H1 (cell line): ENCODE data around the gene DLG1. TPM values are rescaled to one million over a fixed set of nuclear protein-coding genes. Genes with fewer than 3 reads are reported as not detected.

Experiments used
- ASH2L ChIP-seq: fragments of 200-600, 300-600 bp; sonication (generic); IDR thresholded peaks from one replicate; pipeline ENCODE4 v1.7.1; 2017; ENCODE audit warnings: low read length
- BACH1 ChIP-seq: IDR thresholded peaks from 2 replicates; pipeline ENCODE4 v1.6.1; 2012; ENCODE audit warnings: low read length, improper control_type of control experiment
- NANOG ChIP-seq: IDR thresholded peaks from 2 replicates; pipeline ENCODE4 v1.6.1; 2011; ENCODE audit warnings: low read length, low read depth, mild to moderate bottlenecking, inconsistent platforms; ENCODE audit not compliant: insufficient read depth, poor library complexity, severe bottlenecking
- RBBP5 ChIP-seq: IDR thresholded peaks from 2 replicates; pipeline ENCODE4 v1.7.1; 2012; ENCODE audit warnings: low read depth, mild to moderate bottlenecking, inconsistent platforms, low read length, moderate library complexity, borderline replicate concordance
- SIN3A ChIP-seq, 2 experiments: IDR thresholded peaks in 1 of 2; conservative IDR thresholded peaks in 1 of 2; 2 replicates each; pipeline ENCODE4 v1.6.1; 2011 to 2012; ENCODE audit warnings: low read length in 2 of 2, improper control_type of control experiment in 1 of 2, low read depth in 1 of 2, mild to moderate bottlenecking in 1 of 2
- SIRT6 ChIP-seq: IDR thresholded peaks from one replicate; pipeline ENCODE4 v1.7.1; 2012; ENCODE audit warnings: low read length, inconsistent platforms
- TAF1 ChIP-seq: IDR thresholded peaks from 2 replicates; pipeline ENCODE4 v1.6.1; 2011; ENCODE audit warnings: mild to moderate bottlenecking, low read depth, low read length
- polyA plus RNA-seq, 7 experiments: library from polyadenylated mRNA; depleted of rRNA in 3 of 7; stranded (reverse) in 5 of 7; unstranded in 2 of 7; fragments of >200 nt in 5 of 7; fragments of 200-250 nt in 2 of 7; gene quantifications; 1 replicate in 5 of 7; 2 replicates in 1 of 7; 4 replicates in 1 of 7; pipeline versions ENCODE4 v1.2.1 to v1.2.3, GENCODE V29; 2011 to 2013; ENCODE audit warnings: missing spikeins in 2 of 7, mixed read lengths in 2 of 7
- total RNA-seq: library from RNA; stranded (reverse); fragmentation: NEBNext Ultra II Directional; extraction: Animal tissue kit (Norgen Biotek cat#: 25700); gene quantifications from 2 replicates; pipeline ENCODE4 v1.2.1, GENCODE V29; 2021
- TF ChIP-seq, protein P1 (sequence below), 3 experiments: IDR thresholded peaks; 1 replicate in 2 of 3; 2 replicates in 1 of 3; pipeline versions ENCODE4 v1.5.1 to v1.6.1; 2011; ENCODE audit warnings: low read length in 3 of 3, mild to moderate bottlenecking in 3 of 3, inconsistent platforms in 2 of 3, low read depth in 1 of 3, moderate library complexity in 1 of 3; ENCODE audit not compliant: insufficient read depth in 1 of 3; ENCODE audit errors: control extremely low read depth in 1 of 3

DLG1 gene
- total and polyA plus RNA-seq, 2 of the 8 experiments (the other 6 are each of a cell fraction or from before 2014, with no cell fraction given): 13.4 to 78.8 TPM

DNA sequence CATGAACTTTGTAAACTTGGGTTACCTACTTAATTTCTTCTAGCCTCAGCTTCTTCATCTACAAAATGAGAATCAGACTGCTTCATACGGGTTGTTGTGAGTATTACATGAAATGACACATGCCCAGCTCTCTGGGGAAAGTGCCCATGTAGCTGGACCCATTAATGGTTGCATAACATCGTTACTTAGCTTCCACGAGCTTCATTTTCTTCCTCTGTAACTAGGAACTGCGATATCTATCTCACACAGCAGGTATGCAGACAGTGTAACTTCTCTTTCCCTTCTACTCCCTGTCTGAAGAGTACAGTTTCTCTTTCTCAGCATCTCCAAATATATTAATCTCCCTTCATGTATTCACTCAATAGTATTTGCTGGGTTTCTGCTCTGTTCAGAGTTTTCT, 37.9 kb upstream of the DLG1 start (continued):
- TF ChIP-seq, protein P1, sequence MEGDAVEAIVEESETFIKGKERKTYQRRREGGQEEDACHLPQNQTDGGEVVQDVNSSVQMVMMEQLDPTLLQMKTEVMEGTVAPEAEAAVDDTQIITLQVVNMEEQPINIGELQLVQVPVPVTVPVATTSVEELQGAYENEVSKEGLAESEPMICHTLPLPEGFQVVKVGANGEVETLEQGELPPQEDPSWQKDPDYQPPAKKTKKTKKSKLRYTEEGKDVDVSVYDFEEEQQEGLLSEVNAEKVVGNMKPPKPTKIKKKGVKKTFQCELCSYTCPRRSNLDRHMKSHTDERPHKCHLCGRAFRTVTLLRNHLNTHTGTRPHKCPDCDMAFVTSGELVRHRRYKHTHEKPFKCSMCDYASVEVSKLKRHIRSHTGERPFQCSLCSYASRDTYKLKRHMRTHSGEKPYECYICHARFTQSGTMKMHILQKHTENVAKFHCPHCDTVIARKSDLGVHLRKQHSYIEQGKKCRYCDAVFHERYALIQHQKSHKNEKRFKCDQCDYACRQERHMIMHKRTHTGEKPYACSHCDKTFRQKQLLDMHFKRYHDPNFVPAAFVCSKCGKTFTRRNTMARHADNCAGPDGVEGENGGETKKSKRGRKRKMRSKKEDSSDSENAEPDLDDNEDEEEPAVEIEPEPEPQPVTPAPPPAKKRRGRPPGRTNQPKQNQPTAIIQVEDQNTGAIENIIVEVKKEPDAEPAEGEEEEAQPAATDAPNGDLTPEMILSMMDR (IDR thresholded peaks at IDR 0.05; ENCODE audit: control extremely low read depth in 1 of 3, insufficient read depth in 1 of 3, low read depth in 1 of 3, low read length in 3 of 3): no peak
- TF ChIP-seq SIN3A (conservative IDR thresholded peaks at IDR 0.05 in 1 of 2, IDR thresholded peaks at IDR 0.05 in 1 of 2; ENCODE audit: low read depth in 1 of 2, low read length in 2 of 2): no peak
- TF ChIP-seq SIRT6: no peak
- no peak for TF ChIP-seq NANOG
- no peak for TF ChIP-seq ASH2L
- no peak for TF ChIP-seq RBBP5
- no peak for TF ChIP-seq BACH1
- no peak for TF ChIP-seq TAF1
